ENCODE measurements around the gene CEP83.

DNA sequence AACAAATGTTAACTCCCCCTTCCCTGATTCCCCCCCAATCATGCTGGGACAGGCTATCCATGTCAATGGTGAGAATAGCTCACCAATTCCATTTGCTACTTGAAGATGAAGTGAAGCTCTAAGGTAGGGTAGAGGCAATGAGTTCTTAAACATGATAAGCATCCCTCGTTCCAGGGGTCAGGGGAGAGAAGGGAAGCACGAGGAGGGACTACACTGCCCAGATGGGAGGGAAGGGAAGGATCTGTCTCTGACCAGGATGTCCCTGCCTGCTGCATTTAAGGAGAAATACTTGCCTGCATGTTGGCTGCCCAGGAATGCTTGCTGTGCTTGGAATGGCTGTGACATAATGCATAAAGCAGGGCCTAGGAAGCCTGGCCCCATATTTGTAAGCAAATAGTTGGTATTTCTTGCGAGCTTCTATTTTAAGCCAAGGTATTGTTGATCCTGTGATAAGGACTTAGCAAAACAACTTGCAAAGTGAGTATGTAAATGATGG is 155.1 kb downstream of the CEP83 start:
- TF ChIP-seq, protein P1, sequence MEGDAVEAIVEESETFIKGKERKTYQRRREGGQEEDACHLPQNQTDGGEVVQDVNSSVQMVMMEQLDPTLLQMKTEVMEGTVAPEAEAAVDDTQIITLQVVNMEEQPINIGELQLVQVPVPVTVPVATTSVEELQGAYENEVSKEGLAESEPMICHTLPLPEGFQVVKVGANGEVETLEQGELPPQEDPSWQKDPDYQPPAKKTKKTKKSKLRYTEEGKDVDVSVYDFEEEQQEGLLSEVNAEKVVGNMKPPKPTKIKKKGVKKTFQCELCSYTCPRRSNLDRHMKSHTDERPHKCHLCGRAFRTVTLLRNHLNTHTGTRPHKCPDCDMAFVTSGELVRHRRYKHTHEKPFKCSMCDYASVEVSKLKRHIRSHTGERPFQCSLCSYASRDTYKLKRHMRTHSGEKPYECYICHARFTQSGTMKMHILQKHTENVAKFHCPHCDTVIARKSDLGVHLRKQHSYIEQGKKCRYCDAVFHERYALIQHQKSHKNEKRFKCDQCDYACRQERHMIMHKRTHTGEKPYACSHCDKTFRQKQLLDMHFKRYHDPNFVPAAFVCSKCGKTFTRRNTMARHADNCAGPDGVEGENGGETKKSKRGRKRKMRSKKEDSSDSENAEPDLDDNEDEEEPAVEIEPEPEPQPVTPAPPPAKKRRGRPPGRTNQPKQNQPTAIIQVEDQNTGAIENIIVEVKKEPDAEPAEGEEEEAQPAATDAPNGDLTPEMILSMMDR (IDR thresholded peaks at IDR 0.05 in 8 of 11, conservative IDR thresholded peaks at IDR 0.05 in 3 of 11), result no peak
- TF ChIP-seq POLR2AphosphoS5 (IDR thresholded peaks at IDR 0.05), result no peak
- no peak for TF ChIP-seq POLR2A (IDR thresholded peaks at IDR 0.05)

Data from spleen (tissue), 7 donors.